Effector CD8-positive, alpha-beta T cell (primary cell): Measurements from ENCODE around the gene FADS3.

Source experiments
- DNase-seq: peaks from one replicate; lab custom pipeline; 2025; lab: John Stamatoyannopoulos, UW
- total RNA-seq, 4 experiments: gene quantifications; one replicate each; lab custom pipeline; 2026; lab: John Stamatoyannopoulos, UW

Gene FADS3
- total RNA-seq, result 11.4 to 29.1 (median 19.6) reads per million in 4 experiments

GRCh38 chr11:61891331-61892084 is at the start of gene FADS3:
Gene FADS3, minus strand, starts transcription at chr11:61891545. Its CDS starts 164 bp downstream, at chr11:61891381.
- DNase-seq, result peak; percentile 71

GRCh38 chr11:61940466-61940865 is 49.1 kb upstream of the FADS3 start:
- no peak for DNase-seq

- DNase-seq, result no peak
Measured at GRCh38 chr11:61935861-61936260, 44.5 kb upstream of the FADS3 start.

GRCh38 chr11:61930933-61931332 is 39.6 kb upstream of the FADS3 start:
- DNase-seq, result no peak

- no peak for DNase-seq
Measured at GRCh38 chr11:61928606-61929005, 37.3 kb upstream of the FADS3 start.

- no peak for DNase-seq
Measured at GRCh38 chr11:61927501-61927900, 36.2 kb upstream of the FADS3 start.

- no peak for DNase-seq
Measured at GRCh38 chr11:61926235-61926634, 34.9 kb upstream of the FADS3 start.

GRCh38 chr11:61925736-61926135 is 34.4 kb upstream of the FADS3 start:
- no peak for DNase-seq

- DNase-seq, result no peak
Measured at GRCh38 chr11:61924064-61924455, 32.7 kb upstream of the FADS3 start.

GRCh38 chr11:61923166-61924063 is 32.1 kb upstream of the FADS3 start:
- DNase-seq, result no peak

- no peak for DNase-seq
Measured at GRCh38 chr11:61922539-61922938, 31.2 kb upstream of the FADS3 start.

- no peak for DNase-seq
Measured at GRCh38 chr11:61921446-61921845, 30.1 kb upstream of the FADS3 start.

GRCh38 chr11:61919705-61920631 is 28.6 kb upstream of the FADS3 start:
- DNase-seq, result no peak

- DNase-seq, result no peak
Measured at GRCh38 chr11:61918938-61919704, 27.8 kb upstream of the FADS3 start.

- DNase-seq, result no peak
Measured at GRCh38 chr11:61918251-61918937, 27.0 kb upstream of the FADS3 start.

GRCh38 chr11:61917334-61918109 is 26.2 kb upstream of the FADS3 start, which contains the start of gene RAB3IL1:
Gene RAB3IL1, minus strand, starts transcription at chr11:61917566. Its CDS starts 199 bp downstream, at chr11:61917367.
- DNase-seq, result no peak

- DNase-seq, result no peak
Measured at GRCh38 chr11:61916737-61917333, 25.5 kb upstream of the FADS3 start.

- DNase-seq, result no peak
Measured at GRCh38 chr11:61914471-61915171, 23.3 kb upstream of the FADS3 start.
